HepG2 (cell line): ENCODE results near the gene DMPK. TPM values are rescaled to one million over a fixed set of nuclear protein-coding genes. Genes with fewer than 3 reads are reported as not detected.
A peak's percentile ranks its signal among the peaks of the same experiment; 100 is the strongest.

ENCODE experiments used
- CCAR2 ChIP-seq: fragments of 200-400 bp; formaldehyde crosslinking; optimal IDR thresholded peaks from 2 replicates; pipeline ENCODE3; 2018; ENCODE audit warnings: low read depth, mild to moderate bottlenecking, low read length, moderate library complexity
- EHMT2 ChIP-seq: fragments of 200-600 bp; sonication (generic); IDR thresholded peaks from 2 replicates; pipeline ENCODE4 v1.7.0; 2017; ENCODE audit warnings: antibody characterized with exemption, low read depth, low read length, borderline replicate concordance
- FOXO1 ChIP-seq: sonication (generic); formaldehyde crosslinking; IDR thresholded peaks from 2 replicates; pipeline ENCODE4 v1.4.0; 2020; ENCODE audit warnings: missing genetic modification reagents
- GATAD1 ChIP-seq: IDR thresholded peaks from 2 replicates; pipeline ENCODE4 v1.6.1; 2016; ENCODE audit warnings: missing genetic modification reagents, missing compliant biosample characterization
- MTF2 ChIP-seq: sonication (generic); formaldehyde crosslinking; IDR thresholded peaks from 2 replicates; pipeline ENCODE4 v1.5.0; 2020; ENCODE audit warnings: missing genetic modification reagents, borderline replicate concordance
- PAWR ChIP-seq: sonication (generic); formaldehyde crosslinking; IDR thresholded peaks from 2 replicates; pipeline ENCODE4 v1.4.0; 2020; ENCODE audit warnings: missing genetic modification reagents, mild to moderate bottlenecking, borderline replicate concordance
- POLR2AphosphoS2 ChIP-seq: IDR thresholded peaks from 2 replicates; pipeline ENCODE4 v1.6.1; 2011; ENCODE audit warnings: low read depth, low read length, improper control_type of control experiment
- RBAK ChIP-seq: sonication (generic); formaldehyde crosslinking; IDR thresholded peaks from 2 replicates; pipeline ENCODE4 v1.5.1; 2020; ENCODE audit warnings: mild to moderate bottlenecking, missing genetic modification reagents
- RFX1 ChIP-seq: fragments of 450-650 bp; IDR thresholded peaks from 2 replicates; pipeline ENCODE4 v1.6.1; 2017
- SETDB1 ChIP-seq: sonication (generic); formaldehyde crosslinking; IDR thresholded peaks from 2 replicates; pipeline ENCODE4 v1.5.1; 2020; ENCODE audit warnings: missing genetic modification reagents, mild to moderate bottlenecking, borderline replicate concordance
- TSC22D2 ChIP-seq: sonication (generic); formaldehyde crosslinking; IDR thresholded peaks from 2 replicates; pipeline ENCODE4 v1.5.1; 2020; ENCODE audit warnings: missing genetic modification reagents, mild to moderate bottlenecking, borderline replicate concordance
- ZC3H4 ChIP-seq: sonication (generic); formaldehyde crosslinking; IDR thresholded peaks from 2 replicates; pipeline ENCODE4 v1.4.0; 2020; ENCODE audit warnings: missing genetic modification reagents, borderline replicate concordance
- ZFYVE20 ChIP-seq: sonication (generic); formaldehyde crosslinking; IDR thresholded peaks from 2 replicates; pipeline ENCODE4 v1.8.0; 2023; ENCODE audit warnings: low read depth, mild to moderate bottlenecking, moderate library complexity, missing genetic modification reagents, borderline replicate concordance
- ZNF207 ChIP-seq: fragments of 450-650 bp; IDR thresholded peaks from 2 replicates; pipeline ENCODE4 v1.6.1; 2016; ENCODE audit warnings: antibody characterized with exemption, borderline replicate concordance
- ZNF33A ChIP-seq: sonication (generic); formaldehyde crosslinking; IDR thresholded peaks from 2 replicates; pipeline ENCODE4 v1.5.1; 2020; ENCODE audit warnings: missing genetic modification reagents, mild to moderate bottlenecking, moderate library complexity, borderline replicate concordance
- ZNF749 ChIP-seq: sonication (generic); formaldehyde crosslinking; IDR thresholded peaks from 2 replicates; pipeline ENCODE4 v1.8.0; 2022; ENCODE audit warnings: mild to moderate bottlenecking, missing genetic modification reagents, moderate library complexity, borderline replicate concordance
- ZNF850 ChIP-seq: sonication (generic); formaldehyde crosslinking; conservative IDR thresholded peaks from 2 replicates; pipeline ENCODE4 v1.9.0; 2021; ENCODE audit warnings: mild to moderate bottlenecking, missing genetic modification reagents
- ZNF878 ChIP-seq: sonication (generic); formaldehyde crosslinking; IDR thresholded peaks from 2 replicates; pipeline ENCODE4 v1.8.1; 2023; ENCODE audit warnings: mild to moderate bottlenecking, missing genetic modification reagents, moderate library complexity
- polyA plus RNA-seq, 8 experiments: library from polyadenylated mRNA; depleted of rRNA in 3 of 8; stranded (reverse) in 7 of 8; unstranded in 1 of 8; fragments of >200 nt; fragmentation: Illumina TruSeq in 4 of 8; extraction: Trizol in 4 of 8; gene quantifications; 2 replicates each; pipeline versions ENCODE4 v1.2.1 to v1.2.3, GENCODE V29; 2011 to 2016; ENCODE audit warnings: low read depth in 4 of 8, missing spikeins in 1 of 8, mixed read lengths in 1 of 8; ENCODE audit not compliant: insufficient read depth in 1 of 8
- total RNA-seq, 5 experiments: library from RNA; depleted of rRNA; stranded (reverse); fragments of >200 nt; fragmentation: Illumina TruSeq; extraction: Trizol; gene quantifications; 2 replicates each; pipeline ENCODE4 v1.2.3, GENCODE V29; 2016; ENCODE audit warnings: low read depth in 1 of 5
- TF ChIP-seq, protein P1 (sequence below): sonication (generic); formaldehyde crosslinking; IDR thresholded peaks from 2 replicates; pipeline ENCODE4; 2020; ENCODE audit warnings: missing genetic modification reagents, mild to moderate bottlenecking, borderline replicate concordance
- TF ChIP-seq, protein P2 (sequence below): sonication (generic); formaldehyde crosslinking; IDR thresholded peaks from 2 replicates; pipeline ENCODE4 v1.9.0; 2021; ENCODE audit warnings: mild to moderate bottlenecking, missing genetic modification reagents

Gene DMPK
- total and polyA plus RNA-seq, 2 of the 13 experiments (the other 11 are each of a cell fraction or from before 2014, with no cell fraction given), result 5.3 to 8.8 TPM

DNA sequence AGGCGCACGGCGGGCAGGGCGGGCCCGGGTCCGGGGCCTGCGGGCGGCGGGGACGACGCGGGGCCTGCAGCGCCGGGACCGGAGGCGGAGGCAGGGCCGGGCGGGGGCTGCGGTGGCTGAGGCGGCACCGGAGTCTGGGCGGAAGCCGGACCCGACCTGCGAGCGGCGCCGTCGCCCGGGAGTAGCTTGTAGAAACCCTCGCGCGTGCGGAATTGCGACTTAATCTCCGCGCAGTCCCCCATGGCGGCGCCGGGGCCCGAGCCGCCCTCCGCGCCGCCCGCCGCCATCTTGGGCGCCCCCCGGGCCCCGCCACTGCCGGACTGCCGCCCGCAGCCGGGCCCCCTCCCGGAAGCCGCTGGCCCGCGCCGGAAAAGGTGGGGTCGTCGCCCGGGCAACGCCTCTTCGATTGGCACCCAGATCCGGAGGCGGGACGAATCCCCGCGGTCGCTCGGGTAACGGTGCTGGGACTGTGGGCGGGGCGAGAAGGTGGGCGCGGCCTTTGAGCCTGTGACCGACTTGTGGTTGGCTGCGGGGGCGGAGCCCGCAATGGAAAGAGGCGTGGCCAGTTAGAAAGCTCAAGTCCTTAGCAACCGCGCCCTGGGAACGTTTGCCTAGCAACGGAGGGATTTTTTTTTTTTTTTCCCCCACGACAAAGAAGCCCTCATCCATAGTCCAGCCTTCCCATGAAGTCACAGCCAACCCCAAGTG lies 10.3 kb upstream of the DMPK start, which contains the start of gene DMWD (continued):
- TF ChIP-seq POLR2AphosphoS2 (no peak), ZNF207 (no peak), SETDB1 (no peak), ZNF850 (no peak), GATAD1 (CRISPR knock-in tag) (peak; percentile 62), FOXO1 (CRISPR knock-in tag) (no peak), ZNF33A (CRISPR knock-in tag) (no peak), ZFYVE20 (CRISPR knock-in tag) (no peak), PAWR (CRISPR knock-in tag) (no peak), ZNF878 (CRISPR knock-in tag) (no peak), EHMT2 (no peak), ZC3H4 (CRISPR knock-in tag) (no peak), TSC22D2 (CRISPR knock-in tag) (no peak), RBAK (CRISPR knock-in tag) (no peak), ZNF749 (CRISPR knock-in tag) (no peak), MTF2 (no peak), RFX1 (peak; percentile 100), CCAR2 (no peak)
- TF ChIP-seq, protein P1, sequence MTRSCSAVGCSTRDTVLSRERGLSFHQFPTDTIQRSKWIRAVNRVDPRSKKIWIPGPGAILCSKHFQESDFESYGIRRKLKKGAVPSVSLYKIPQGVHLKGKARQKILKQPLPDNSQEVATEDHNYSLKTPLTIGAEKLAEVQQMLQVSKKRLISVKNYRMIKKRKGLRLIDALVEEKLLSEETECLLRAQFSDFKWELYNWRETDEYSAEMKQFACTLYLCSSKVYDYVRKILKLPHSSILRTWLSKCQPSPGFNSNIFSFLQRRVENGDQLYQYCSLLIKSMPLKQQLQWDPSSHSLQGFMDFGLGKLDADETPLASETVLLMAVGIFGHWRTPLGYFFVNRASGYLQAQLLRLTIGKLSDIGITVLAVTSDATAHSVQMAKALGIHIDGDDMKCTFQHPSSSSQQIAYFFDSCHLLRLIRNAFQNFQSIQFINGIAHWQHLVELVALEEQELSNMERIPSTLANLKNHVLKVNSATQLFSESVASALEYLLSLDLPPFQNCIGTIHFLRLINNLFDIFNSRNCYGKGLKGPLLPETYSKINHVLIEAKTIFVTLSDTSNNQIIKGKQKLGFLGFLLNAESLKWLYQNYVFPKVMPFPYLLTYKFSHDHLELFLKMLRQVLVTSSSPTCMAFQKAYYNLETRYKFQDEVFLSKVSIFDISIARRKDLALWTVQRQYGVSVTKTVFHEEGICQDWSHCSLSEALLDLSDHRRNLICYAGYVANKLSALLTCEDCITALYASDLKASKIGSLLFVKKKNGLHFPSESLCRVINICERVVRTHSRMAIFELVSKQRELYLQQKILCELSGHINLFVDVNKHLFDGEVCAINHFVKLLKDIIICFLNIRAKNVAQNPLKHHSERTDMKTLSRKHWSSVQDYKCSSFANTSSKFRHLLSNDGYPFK (CRISPR knock-in tag), result no peak
- TF ChIP-seq, protein P2, sequence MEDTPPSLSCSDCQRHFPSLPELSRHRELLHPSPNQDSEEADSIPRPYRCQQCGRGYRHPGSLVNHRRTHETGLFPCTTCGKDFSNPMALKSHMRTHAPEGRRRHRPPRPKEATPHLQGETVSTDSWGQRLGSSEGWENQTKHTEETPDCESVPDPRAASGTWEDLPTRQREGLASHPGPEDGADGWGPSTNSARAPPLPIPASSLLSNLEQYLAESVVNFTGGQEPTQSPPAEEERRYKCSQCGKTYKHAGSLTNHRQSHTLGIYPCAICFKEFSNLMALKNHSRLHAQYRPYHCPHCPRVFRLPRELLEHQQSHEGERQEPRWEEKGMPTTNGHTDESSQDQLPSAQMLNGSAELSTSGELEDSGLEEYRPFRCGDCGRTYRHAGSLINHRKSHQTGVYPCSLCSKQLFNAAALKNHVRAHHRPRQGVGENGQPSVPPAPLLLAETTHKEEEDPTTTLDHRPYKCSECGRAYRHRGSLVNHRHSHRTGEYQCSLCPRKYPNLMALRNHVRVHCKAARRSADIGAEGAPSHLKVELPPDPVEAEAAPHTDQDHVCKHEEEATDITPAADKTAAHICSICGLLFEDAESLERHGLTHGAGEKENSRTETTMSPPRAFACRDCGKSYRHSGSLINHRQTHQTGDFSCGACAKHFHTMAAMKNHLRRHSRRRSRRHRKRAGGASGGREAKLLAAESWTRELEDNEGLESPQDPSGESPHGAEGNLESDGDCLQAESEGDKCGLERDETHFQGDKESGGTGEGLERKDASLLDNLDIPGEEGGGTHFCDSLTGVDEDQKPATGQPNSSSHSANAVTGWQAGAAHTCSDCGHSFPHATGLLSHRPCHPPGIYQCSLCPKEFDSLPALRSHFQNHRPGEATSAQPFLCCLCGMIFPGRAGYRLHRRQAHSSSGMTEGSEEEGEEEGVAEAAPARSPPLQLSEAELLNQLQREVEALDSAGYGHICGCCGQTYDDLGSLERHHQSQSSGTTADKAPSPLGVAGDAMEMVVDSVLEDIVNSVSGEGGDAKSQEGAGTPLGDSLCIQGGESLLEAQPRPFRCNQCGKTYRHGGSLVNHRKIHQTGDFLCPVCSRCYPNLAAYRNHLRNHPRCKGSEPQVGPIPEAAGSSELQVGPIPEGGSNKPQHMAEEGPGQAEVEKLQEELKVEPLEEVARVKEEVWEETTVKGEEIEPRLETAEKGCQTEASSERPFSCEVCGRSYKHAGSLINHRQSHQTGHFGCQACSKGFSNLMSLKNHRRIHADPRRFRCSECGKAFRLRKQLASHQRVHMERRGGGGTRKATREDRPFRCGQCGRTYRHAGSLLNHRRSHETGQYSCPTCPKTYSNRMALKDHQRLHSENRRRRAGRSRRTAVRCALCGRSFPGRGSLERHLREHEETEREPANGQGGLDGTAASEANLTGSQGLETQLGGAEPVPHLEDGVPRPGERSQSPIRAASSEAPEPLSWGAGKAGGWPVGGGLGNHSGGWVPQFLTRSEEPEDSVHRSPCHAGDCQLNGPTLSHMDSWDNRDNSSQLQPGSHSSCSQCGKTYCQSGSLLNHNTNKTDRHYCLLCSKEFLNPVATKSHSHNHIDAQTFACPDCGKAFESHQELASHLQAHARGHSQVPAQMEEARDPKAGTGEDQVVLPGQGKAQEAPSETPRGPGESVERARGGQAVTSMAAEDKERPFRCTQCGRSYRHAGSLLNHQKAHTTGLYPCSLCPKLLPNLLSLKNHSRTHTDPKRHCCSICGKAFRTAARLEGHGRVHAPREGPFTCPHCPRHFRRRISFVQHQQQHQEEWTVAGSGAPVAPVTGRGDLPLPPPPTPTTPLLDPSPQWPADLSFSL (CRISPR knock-in tag), result no peak
